ENCODE results near the gene KRTAP17-1.

KRTAP17-1 gene

DNA sequence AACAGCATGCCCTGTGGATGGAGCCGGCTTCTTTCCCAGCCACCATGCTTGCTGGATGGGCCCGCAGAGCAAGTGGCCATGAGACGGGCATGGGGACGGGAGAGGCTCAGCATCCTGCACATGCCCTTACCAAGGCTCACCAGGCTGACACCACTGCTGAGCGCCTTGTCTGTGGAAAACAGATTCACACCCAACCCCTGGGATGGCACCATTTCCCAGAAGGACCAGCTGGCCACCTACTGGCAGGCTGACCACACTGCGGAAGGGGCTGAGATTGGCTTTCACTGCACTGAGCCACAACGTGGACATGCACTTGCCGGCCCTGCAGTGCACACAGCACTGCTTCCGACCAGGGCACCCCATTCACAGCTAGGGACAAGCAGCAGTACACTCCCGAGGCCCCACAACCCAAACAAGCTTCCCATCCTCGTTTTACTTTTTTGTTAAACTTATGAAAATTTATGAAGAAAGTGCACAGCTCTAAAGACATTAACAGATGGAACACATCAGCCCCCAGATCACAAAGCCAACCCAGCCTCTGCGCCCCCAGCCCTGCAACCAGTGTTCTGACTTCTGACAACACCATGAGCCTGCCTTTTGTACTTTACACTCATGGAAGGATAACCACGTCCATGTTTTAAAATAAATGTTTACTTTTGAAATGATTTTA, 13.9 kb upstream of the KRTAP17-1 start (continued):
- TF ChIP-seq, protein P1, sequence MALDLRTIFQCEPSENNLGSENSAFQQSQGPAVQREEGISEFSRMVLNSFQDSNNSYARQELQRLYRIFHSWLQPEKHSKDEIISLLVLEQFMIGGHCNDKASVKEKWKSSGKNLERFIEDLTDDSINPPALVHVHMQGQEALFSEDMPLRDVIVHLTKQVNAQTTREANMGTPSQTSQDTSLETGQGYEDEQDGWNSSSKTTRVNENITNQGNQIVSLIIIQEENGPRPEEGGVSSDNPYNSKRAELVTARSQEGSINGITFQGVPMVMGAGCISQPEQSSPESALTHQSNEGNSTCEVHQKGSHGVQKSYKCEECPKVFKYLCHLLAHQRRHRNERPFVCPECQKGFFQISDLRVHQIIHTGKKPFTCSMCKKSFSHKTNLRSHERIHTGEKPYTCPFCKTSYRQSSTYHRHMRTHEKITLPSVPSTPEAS (tag by site-specific recombination; IDR thresholded peaks at IDR 0.05), result no peak
- TF ChIP-seq, protein P2, sequence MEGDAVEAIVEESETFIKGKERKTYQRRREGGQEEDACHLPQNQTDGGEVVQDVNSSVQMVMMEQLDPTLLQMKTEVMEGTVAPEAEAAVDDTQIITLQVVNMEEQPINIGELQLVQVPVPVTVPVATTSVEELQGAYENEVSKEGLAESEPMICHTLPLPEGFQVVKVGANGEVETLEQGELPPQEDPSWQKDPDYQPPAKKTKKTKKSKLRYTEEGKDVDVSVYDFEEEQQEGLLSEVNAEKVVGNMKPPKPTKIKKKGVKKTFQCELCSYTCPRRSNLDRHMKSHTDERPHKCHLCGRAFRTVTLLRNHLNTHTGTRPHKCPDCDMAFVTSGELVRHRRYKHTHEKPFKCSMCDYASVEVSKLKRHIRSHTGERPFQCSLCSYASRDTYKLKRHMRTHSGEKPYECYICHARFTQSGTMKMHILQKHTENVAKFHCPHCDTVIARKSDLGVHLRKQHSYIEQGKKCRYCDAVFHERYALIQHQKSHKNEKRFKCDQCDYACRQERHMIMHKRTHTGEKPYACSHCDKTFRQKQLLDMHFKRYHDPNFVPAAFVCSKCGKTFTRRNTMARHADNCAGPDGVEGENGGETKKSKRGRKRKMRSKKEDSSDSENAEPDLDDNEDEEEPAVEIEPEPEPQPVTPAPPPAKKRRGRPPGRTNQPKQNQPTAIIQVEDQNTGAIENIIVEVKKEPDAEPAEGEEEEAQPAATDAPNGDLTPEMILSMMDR (tag by site-specific recombination; IDR thresholded peaks at IDR 0.05), result peak; percentile 82
- TF ChIP-seq ZBTB17 (tag by site-specific recombination; IDR thresholded peaks at IDR 0.05) (0 out of 2 replicates have a peak, but pooled peaks have one; percentile 42), YY1 (tag by site-specific recombination; IDR thresholded peaks at IDR 0.05) (no peak), ZFHX2 (tag by site-specific recombination; conservative IDR thresholded peaks at IDR 0.05) (no peak), ZNF600 (tag by site-specific recombination; IDR thresholded peaks at IDR 0.05) (0 out of 2 replicates have a peak, but pooled peaks have one; percentile 15), ZNF514 (tag by site-specific recombination; IDR thresholded peaks at IDR 0.05) (no peak), WT1 (tag by site-specific recombination; IDR thresholded peaks at IDR 0.05) (no peak), ZNF354C (tag by site-specific recombination; IDR thresholded peaks at IDR 0.05; ENCODE audit: borderline replicate concordance, low read depth) (no peak), MZF1 (tag by site-specific recombination; IDR thresholded peaks at IDR 0.05; ENCODE audit: borderline replicate concordance) (no peak), ZNF169 (tag by site-specific recombination; IDR thresholded peaks at IDR 0.05) (no peak), ZNF133 (tag by site-specific recombination; IDR thresholded peaks at IDR 0.05) (no peak), ZXDB (tag by site-specific recombination; IDR thresholded peaks at IDR 0.05) (no peak), ZNF391 (tag by site-specific recombination; IDR thresholded peaks at IDR 0.05; ENCODE audit: borderline replicate concordance, low read depth) (no peak), ZNF274 (IDR thresholded peaks at IDR 0.05; ENCODE audit: low read length) (no peak), ZNF274 (tag by site-specific recombination; IDR thresholded peaks at IDR 0.05; ENCODE audit: borderline replicate concordance) (no peak), ZNF404 (tag by site-specific recombination; IDR thresholded peaks at IDR 0.05) (no peak), PRDM1 (tag by site-specific recombination; IDR thresholded peaks at IDR 0.05) (no peak), ZNF660 (tag by site-specific recombination; IDR thresholded peaks at IDR 0.05) (no peak), BCL11B (tag by site-specific recombination; IDR thresholded peaks at IDR 0.05; ENCODE audit: low read depth) (no peak), IKZF3 (tag by site-specific recombination; IDR thresholded peaks at IDR 0.05) (no peak)
- TF ChIP-seq, protein P3, sequence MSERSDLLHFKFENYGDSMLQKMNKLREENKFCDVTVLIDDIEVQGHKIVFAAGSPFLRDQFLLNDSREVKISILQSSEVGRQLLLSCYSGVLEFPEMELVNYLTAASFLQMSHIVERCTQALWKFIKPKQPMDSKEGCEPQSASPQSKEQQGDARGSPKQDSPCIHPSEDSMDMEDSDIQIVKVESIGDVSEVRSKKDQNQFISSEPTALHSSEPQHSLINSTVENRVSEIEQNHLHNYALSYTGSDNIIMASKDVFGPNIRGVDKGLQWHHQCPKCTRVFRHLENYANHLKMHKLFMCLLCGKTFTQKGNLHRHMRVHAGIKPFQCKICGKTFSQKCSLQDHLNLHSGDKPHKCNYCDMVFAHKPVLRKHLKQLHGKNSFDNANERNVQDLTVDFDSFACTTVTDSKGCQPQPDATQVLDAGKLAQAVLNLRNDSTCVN (tag by site-specific recombination; optimal IDR thresholded peaks at IDR 0.05), result no peak
- TF ChIP-seq, protein P4, sequence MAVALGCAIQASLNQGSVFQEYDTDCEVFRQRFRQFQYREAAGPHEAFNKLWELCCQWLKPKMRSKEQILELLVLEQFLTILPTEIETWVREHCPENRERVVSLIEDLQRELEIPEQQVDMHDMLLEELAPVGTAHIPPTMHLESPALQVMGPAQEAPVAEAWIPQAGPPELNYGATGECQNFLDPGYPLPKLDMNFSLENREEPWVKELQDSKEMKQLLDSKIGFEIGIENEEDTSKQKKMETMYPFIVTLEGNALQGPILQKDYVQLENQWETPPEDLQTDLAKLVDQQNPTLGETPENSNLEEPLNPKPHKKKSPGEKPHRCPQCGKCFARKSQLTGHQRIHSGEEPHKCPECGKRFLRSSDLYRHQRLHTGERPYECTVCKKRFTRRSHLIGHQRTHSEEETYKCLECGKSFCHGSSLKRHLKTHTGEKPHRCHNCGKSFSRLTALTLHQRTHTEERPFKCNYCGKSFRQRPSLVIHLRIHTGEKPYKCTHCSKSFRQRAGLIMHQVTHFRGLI (tag by site-specific recombination; IDR thresholded peaks at IDR 0.05), result no peak

Measured in HEK293 (cell line).